Liver (tissue), 9 donors: ENCODE measurements around the gene VAC14. TPM values are rescaled to one million over a fixed set of nuclear protein-coding genes. Genes with fewer than 3 reads are reported as not detected.
"Not testable (repeated sequence)": the region's sequence is repeated elsewhere in the genome, so short reads cannot be mapped to it uniquely, and the experiment has no call there.

ENCODE experiments used
- DNase-seq: peaks from one replicate; pipeline ENCODE4 v3.0.0-alpha.2; 2017; ENCODE audit warnings: low spot score
- H3K27ac ChIP-seq, 2 donors: one replicate each; pipeline ENCODE4 v1.7.0; 2013; ENCODE audit warnings: inconsistent platforms in 2 of 2, low read length in 2 of 2, control low read depth in 1 of 2, low read depth in 1 of 2, mild to moderate bottlenecking in 1 of 2
- H3K27me3 ChIP-seq, 4 donors: one replicate each; pipeline versions ENCODE4 v1.6.1 to v1.7.0; 2013; ENCODE audit warnings: low read length in 3 of 4, inconsistent platforms in 1 of 4, mild to moderate bottlenecking in 1 of 4, moderate library complexity in 1 of 4; ENCODE audit not compliant: control insufficient read depth in 4 of 4, insufficient read depth in 4 of 4
- H3K36me3 ChIP-seq, 4 donors: one replicate each; pipeline versions ENCODE4 v1.6.1 to v1.7.0; 2013; ENCODE audit warnings: low read length in 3 of 4, mild to moderate bottlenecking in 3 of 4, low read depth in 1 of 4, moderate library complexity in 1 of 4; ENCODE audit not compliant: control insufficient read depth in 4 of 4, insufficient read depth in 3 of 4
- H3K4me1 ChIP-seq, 4 donors: one replicate each; pipeline versions ENCODE4 v1.6.1 to v1.7.0; 2013; ENCODE audit warnings: low read length in 3 of 4, mild to moderate bottlenecking in 3 of 4, moderate library complexity in 1 of 4; ENCODE audit not compliant: control insufficient read depth in 4 of 4, insufficient read depth in 4 of 4
- H3K4me3 ChIP-seq, 3 donors: one replicate each; pipeline versions ENCODE4 v1.6.1 to v1.7.0; 2013; ENCODE audit warnings: low read length in 3 of 3, control low read depth in 1 of 3, low read depth in 1 of 3, mild to moderate bottlenecking in 1 of 3
- H3K9ac ChIP-seq, 2 donors: one replicate each; pipeline ENCODE4 v1.7.0; 2013; ENCODE audit warnings: low read length in 2 of 2, mild to moderate bottlenecking in 2 of 2, moderate library complexity in 2 of 2, control low read depth in 1 of 2, low read depth in 1 of 2
- H3K9me3 ChIP-seq, 4 donors: one replicate each; pipeline versions ENCODE4 v1.6.1 to v1.7.0; 2013; ENCODE audit warnings: low read length in 3 of 4; ENCODE audit not compliant: control insufficient read depth in 4 of 4
- FOXA1 ChIP-seq: IDR thresholded peaks from 2 replicates; pipeline ENCODE4 v1.6.1; 2016; ENCODE audit warnings: antibody characterized with exemption
- HNF4A ChIP-seq, 2 donors: conservative IDR thresholded peaks; 2 replicates each; pipeline ENCODE4 v1.6.1; 2016; ENCODE audit warnings: antibody characterized with exemption in 2 of 2, mild to moderate bottlenecking in 2 of 2
- JUND ChIP-seq, 2 donors: IDR thresholded peaks; 2 replicates each; pipeline ENCODE4 v1.6.1; 2016; ENCODE audit warnings: antibody characterized with exemption in 2 of 2
- RAD21 ChIP-seq, 2 donors: IDR thresholded peaks; 2 replicates each; pipeline ENCODE4 v1.6.1; 2016; ENCODE audit warnings: antibody characterized with exemption in 2 of 2, mild to moderate bottlenecking in 2 of 2
- WGBS: extraction: QIAGEN DNeasy Blood & Tissue Kit; methylation state at CpG from one replicate; pipeline ENCODE4 v1.1.7; 2013; 5-methylcytosine and 5-hydroxymethylcytosine counted together
- polyA plus RNA-seq, 2 donors: library from polyadenylated mRNA; stranded (reverse) in 1 of 2; unstranded in 1 of 2; fragments of 200-250 nt in 1 of 2; fragments of >200 nt in 1 of 2; fragmentation: Nextera tagmentation in 1 of 2; extraction: Ambion mirVana in 1 of 2; gene quantifications; one replicate each; pipeline versions ENCODE4 v1.2.1 to v1.2.3, GENCODE V29; 2013 to 2015
- total RNA-seq, 2 donors: library from RNA; depleted of rRNA; stranded (reverse); fragments of >200 nt; gene quantifications; one replicate each; pipeline ENCODE4 v1.2.3, GENCODE V29; 2014
- TF ChIP-seq, protein P1 (sequence below): IDR thresholded peaks from 2 replicates; pipeline ENCODE4 v1.6.1; 2016; ENCODE audit warnings: antibody characterized with exemption, mild to moderate bottlenecking
- TF ChIP-seq, protein P2 (sequence below): IDR thresholded peaks from 2 replicates; pipeline ENCODE4 v1.6.1; 2016; ENCODE audit warnings: antibody characterized with exemption
- donor health status: healthy.
- donor health status: healthy.
- donor health status: healthy.
- donor health status: healthy.
- donor health status: healthy.

The VAC14 gene
- total and polyA plus RNA-seq, 4 donors, result 16.7 to 29.8 (median 20.5) TPM

DNA sequence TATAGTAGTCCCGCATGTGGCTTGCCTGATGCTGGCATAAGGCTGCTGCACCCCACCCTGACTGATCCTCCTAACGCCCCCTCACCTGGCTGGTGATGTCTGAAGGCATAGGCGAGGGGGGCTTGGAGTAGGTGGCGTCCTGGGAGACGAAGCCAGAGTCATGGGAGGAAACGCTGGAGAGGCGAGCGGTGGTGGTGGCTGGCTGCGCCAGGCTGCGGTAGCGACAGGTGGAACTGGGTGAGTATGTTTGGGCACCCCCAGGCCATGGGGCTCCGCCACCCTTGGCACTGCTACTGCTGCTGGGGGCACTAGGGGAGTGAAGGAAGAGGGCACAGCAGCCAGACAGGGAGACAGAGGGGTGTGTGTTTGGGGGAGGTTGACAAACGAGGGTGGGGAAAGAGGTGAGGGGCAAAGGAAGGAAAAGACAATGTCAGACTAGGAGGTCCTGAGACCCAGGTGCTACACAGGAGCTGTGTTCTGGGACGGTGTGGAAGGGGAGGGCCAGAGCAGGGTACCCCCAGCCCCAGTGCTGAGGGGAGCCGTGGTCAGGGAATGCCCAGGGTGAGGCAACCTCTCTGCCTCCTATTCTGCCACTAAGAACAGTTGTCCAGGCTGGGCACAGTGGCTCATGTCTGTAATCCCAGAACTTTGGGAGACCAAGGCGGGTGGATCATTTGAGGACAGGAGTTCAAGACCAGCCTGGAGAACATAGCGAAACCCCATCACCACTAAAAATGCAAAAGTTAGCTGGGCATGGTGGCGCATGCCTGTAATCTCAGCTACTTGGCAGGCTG is 126.5 kb downstream of the VAC14 start:
- TF ChIP-seq FOXA1 (no peak), JUND (IDR thresholded peaks at IDR 0.05) (no peak)
- TF ChIP-seq, protein P1, sequence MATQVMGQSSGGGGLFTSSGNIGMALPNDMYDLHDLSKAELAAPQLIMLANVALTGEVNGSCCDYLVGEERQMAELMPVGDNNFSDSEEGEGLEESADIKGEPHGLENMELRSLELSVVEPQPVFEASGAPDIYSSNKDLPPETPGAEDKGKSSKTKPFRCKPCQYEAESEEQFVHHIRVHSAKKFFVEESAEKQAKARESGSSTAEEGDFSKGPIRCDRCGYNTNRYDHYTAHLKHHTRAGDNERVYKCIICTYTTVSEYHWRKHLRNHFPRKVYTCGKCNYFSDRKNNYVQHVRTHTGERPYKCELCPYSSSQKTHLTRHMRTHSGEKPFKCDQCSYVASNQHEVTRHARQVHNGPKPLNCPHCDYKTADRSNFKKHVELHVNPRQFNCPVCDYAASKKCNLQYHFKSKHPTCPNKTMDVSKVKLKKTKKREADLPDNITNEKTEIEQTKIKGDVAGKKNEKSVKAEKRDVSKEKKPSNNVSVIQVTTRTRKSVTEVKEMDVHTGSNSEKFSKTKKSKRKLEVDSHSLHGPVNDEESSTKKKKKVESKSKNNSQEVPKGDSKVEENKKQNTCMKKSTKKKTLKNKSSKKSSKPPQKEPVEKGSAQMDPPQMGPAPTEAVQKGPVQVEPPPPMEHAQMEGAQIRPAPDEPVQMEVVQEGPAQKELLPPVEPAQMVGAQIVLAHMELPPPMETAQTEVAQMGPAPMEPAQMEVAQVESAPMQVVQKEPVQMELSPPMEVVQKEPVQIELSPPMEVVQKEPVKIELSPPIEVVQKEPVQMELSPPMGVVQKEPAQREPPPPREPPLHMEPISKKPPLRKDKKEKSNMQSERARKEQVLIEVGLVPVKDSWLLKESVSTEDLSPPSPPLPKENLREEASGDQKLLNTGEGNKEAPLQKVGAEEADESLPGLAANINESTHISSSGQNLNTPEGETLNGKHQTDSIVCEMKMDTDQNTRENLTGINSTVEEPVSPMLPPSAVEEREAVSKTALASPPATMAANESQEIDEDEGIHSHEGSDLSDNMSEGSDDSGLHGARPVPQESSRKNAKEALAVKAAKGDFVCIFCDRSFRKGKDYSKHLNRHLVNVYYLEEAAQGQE, result no peak
- H3K9ac ChIP-seq, result no peak overlapping the region
- H3K4me1 ChIP-seq, result no peaks in the 10 kb centered on the region
- no peak overlapping the region for H3K4me3 ChIP-seq
- peaks cover 31 to 87% (median 55%) of the 10 kb centered on the region in 4 donors for H3K36me3 ChIP-seq
- no peaks in the 10 kb centered on the region for H3K9me3 ChIP-seq
- H3K27me3 ChIP-seq, result no peaks in the 10 kb centered on the region
- WGBS, result 92% methylated on average over 18 of the region's 18 CpGs
- DNase-seq, result no peak
- H3K27ac ChIP-seq, result no peak overlapping the region

DNA sequence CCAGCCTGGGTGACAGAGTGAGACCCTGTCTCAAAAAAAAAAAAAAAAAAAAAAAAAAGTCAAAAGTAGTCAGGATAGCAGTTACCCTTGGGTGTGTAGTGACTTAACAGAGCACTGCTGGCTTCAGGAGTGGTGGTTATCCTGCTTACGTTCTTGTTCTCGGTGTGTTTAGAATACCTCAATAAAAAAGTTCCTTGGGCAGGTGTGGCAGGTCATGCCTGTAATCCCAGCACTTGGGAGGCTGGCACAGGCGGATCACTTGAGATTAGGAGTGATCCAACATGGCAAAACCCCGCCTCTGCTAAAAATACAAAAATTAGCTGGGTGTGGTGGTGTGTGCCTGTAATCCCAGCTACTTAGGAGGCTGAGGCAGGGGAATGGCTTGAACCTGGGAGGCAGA is 130.0 kb downstream of the VAC14 start:
- not testable (repeated sequence) for H3K27ac ChIP-seq, H3K9ac ChIP-seq, H3K27me3 ChIP-seq, H3K4me3 ChIP-seq, DNase-seq, H3K4me1 ChIP-seq, H3K9me3 ChIP-seq
- peaks cover 29 to 84% (median 65%) of the 10 kb centered on the region in 4 donors for H3K36me3 ChIP-seq
- WGBS, result 88% methylated on average over 4 of the region's 4 CpGs

DNA sequence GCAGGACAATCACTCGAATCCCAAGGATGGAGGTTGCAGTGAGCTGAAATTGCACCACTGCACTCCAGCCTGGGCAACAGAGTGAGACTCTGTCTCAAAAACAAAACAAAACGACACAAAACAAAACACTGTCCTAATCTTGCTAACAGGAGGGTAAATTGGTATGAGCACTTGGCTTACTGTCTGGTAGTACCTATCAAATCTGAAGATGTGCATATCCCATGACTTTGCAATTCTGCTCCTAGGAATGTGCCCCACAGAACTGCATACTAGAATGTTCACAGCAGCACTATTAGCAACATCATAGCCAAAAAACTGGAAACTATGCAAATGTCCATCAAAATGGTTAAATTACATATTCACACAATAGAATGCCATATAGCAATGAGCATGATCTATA is 130.8 kb downstream of the VAC14 start:
- no peak for DNase-seq
- no peaks in the 10 kb centered on the region for H3K27me3 ChIP-seq
- TF ChIP-seq, protein P2, sequence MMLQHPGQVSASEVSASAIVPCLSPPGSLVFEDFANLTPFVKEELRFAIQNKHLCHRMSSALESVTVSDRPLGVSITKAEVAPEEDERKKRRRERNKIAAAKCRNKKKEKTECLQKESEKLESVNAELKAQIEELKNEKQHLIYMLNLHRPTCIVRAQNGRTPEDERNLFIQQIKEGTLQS, result no peak
- TF ChIP-seq RAD21 (IDR thresholded peaks at IDR 0.05) (no peak), HNF4A (conservative IDR thresholded peaks at IDR 0.05) (no peak)
- H3K9me3 ChIP-seq, result no peaks in the 10 kb centered on the region
- H3K27ac ChIP-seq, result no peak overlapping the region
- H3K4me3 ChIP-seq, result no peak overlapping the region
- WGBS, result 88% methylated on average over 2 of the region's 2 CpGs
- H3K36me3 ChIP-seq, result peaks cover 35 to 84% (median 69%) of the 10 kb centered on the region in 4 donors
- no peaks in the 10 kb centered on the region for H3K4me1 ChIP-seq
- H3K9ac ChIP-seq, result no peak overlapping the region
